Measurements from ENCODE around the gene GALNT18.
A peak's percentile ranks its signal among the peaks of the same experiment; 100 is the strongest.

GALNT18 gene

GRCh38 chr11:11584937-11585336 is 36.9 kb downstream of the GALNT18 start:
- no peak overlapping the region for H3K4me3 ChIP-seq (ENCODE audit: low read depth, low read length)
- TF ChIP-seq CTCF (conservative IDR thresholded peaks at IDR 0.05; ENCODE audit: low read depth, low read length) = no peak
- DNase-seq (ENCODE audit: low read depth) = peak; percentile 4

- no peak for TF ChIP-seq CTCF (conservative IDR thresholded peaks at IDR 0.05; ENCODE audit: low read depth, low read length)
- DNase-seq (ENCODE audit: low read depth) = peak; percentile 77
- no peak overlapping the region for H3K4me3 ChIP-seq (ENCODE audit: low read depth, low read length)
Observed at GRCh38 chr11:11584530-11584810, 37.3 kb downstream of the GALNT18 start.

GRCh38 chr11:11583801-11584529 is 37.8 kb downstream of the GALNT18 start:
- no peak for TF ChIP-seq CTCF (conservative IDR thresholded peaks at IDR 0.05; ENCODE audit: low read depth, low read length)
- no peak overlapping the region for H3K4me3 ChIP-seq (ENCODE audit: low read depth, low read length)
- peak; percentile 4 for DNase-seq (ENCODE audit: low read depth)

GRCh38 chr11:11582011-11582701 is 39.6 kb downstream of the GALNT18 start:
- DNase-seq (ENCODE audit: low read depth) = no peak
- no peak for TF ChIP-seq CTCF (conservative IDR thresholded peaks at IDR 0.05; ENCODE audit: low read depth, low read length)
- no peak overlapping the region for H3K4me3 ChIP-seq (ENCODE audit: low read depth, low read length)

- DNase-seq (ENCODE audit: low read depth) = no peak
- no peak for TF ChIP-seq CTCF (conservative IDR thresholded peaks at IDR 0.05; ENCODE audit: low read depth, low read length)
- no peak overlapping the region for H3K4me3 ChIP-seq (ENCODE audit: low read depth, low read length)
Observed at GRCh38 chr11:11581481-11581880, 40.3 kb downstream of the GALNT18 start.

- DNase-seq (ENCODE audit: low read depth) = no peak
- TF ChIP-seq CTCF (conservative IDR thresholded peaks at IDR 0.05; ENCODE audit: low read depth, low read length) = no peak
- H3K4me3 ChIP-seq (ENCODE audit: low read depth, low read length) = no peak overlapping the region
Observed at GRCh38 chr11:11580841-11581411, 40.9 kb downstream of the GALNT18 start.
